Epithelial cell of esophagus (primary cell): Measurements from ENCODE around the gene MAPRE3.

Experiments used
- DNase-seq: peaks from one replicate; pipeline ENCODE4 v3.0.0; 2010; ENCODE audit warnings: low read depth
- H3K4me3 ChIP-seq: 2 replicates; pipeline ENCODE4 v1.5.1; 2011; ENCODE audit warnings: mild to moderate bottlenecking, low read length, control low read depth
- CTCF ChIP-seq: IDR thresholded peaks from 2 replicates; pipeline ENCODE4 v1.5.1; 2011; ENCODE audit warnings: low read depth, mild to moderate bottlenecking, low read length, control low read depth, inconsistent platforms; ENCODE audit not compliant: insufficient read depth; ENCODE audit errors: missing control alignments

Gene MAPRE3

DNA sequence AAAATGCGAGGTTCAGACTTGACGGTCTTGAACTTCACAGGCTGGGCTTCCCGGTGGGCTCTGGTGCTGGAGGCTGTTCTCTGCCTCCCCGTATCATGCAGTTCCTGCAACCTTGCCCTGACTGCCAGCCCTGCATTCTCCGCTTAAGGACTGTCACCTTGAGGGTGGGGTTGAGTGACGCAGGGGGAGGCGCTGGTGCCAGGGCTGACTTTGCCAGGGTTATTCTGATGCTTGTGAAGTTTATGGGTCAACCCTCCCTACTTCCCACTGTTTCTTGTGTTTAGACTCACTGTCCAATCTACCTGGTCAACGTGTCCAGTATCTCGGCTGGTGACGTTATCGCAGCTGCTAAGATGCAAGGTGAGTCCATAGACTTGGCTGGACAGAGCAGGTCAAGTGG lies 37.5 kb upstream of the MAPRE3 start:
- no peak overlapping the region for H3K4me3 ChIP-seq
- no peak for DNase-seq
- TF ChIP-seq CTCF, result no peak

DNA sequence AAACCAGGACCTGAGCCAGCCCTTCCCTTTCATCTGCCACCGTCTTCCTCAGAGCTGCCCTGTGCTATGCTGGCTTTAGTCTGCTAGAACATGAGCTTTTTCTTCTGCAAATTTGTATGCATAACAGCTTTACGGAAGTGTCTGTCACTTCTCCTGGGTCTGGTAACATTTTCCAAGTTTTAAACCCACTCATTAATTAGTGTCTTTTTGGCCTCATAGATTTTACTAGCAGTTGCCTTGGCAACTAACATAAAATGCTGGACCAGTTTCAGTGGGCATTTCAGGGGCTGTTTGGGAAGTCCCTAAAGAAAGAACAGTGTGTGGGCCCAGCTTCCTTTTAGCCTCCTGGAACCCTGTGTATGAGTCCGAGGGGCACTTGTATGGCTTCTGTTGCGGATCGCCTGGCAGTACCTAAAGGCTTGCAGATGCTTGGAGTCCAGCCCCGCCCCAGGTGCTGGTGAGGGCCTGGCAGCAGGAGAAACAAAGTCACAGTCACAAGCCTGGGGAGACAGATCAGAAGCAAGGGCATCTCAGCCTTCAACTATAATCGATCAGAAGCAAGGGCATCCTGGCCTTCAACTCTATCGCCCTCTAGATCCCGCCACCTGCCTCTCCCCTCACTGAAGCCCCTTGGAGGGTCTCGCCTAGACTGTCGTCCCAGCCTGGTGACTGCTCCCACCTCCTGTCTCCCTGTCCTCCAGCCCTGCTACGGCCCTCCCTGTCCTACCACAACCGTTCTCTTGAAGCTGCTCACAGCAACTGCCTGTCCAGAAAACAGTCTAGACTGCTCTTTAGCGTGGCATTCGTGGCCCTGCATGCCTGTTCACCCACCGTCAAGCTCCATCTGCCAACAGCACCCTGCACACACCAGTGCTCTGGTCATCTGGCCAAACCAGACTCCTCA lies 36.8 kb upstream of the MAPRE3 start:
- no peak overlapping the region for H3K4me3 ChIP-seq
- no peak for DNase-seq
- no peak for TF ChIP-seq CTCF

DNA sequence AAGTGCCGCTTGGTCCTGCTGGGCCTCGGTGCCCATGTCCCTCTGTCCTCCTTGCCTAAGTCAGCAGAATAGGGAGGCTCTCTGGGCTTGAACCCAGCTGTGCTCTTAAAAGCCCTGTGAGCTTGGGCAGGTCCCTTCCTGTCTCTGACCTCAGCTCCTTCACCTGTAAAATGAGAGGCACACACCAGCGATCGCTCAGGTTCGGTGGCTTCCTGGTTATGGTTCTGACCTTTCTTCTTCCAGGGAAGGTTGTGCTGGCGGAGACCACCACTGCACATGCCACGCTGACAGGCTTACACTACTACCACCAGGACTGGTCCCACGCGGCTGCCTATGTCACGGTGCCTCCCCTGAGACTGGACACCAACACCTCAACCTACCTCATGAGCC lies 36.1 kb upstream of the MAPRE3 start:
- no peak for TF ChIP-seq CTCF
- DNase-seq, result no peak
- no peak overlapping the region for H3K4me3 ChIP-seq

DNA sequence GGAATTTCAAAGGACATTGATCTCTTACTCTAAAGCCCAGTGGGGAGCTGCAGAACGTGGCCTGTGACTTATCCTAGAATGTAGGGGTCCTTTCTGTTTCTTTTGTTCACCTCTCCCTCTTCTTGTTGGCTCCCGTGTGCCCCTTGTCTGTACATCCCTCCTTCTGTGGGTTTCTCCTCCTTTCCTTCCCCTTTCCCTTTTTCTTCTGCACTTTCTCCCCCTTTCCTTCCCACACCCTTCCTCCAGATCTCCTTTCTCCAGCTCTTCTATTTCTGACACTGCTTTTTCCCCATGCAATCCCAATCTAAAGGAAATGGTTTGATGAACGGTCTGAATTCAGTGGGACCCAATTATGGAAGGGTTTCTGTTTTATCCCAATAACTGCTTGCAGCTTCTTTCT lies 35.5 kb upstream of the MAPRE3 start:
- H3K4me3 ChIP-seq, result no peak overlapping the region
- no peak for DNase-seq
- TF ChIP-seq CTCF, result no peak

DNA sequence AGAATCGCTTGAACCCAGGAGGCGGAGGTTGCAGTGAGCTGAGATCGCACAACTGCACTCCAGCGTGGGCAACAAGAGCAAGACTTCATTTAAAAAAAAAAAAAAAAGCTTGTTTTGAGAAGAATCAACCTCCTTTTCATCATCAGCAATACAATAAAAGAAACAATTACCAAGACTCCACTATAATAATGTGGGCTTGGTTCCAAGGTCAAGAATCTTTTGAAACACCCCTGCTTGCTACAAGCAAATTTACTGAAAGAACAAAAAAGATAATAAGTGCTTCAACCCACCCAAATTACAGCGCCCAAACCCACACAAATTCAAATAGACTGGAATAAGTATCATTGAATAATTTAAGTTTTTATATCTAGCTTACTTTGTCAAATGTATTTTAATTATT lies 33.6 kb upstream of the MAPRE3 start:
- H3K4me3 ChIP-seq, result no peak overlapping the region
- TF ChIP-seq CTCF, result no peak
- no peak for DNase-seq

DNA sequence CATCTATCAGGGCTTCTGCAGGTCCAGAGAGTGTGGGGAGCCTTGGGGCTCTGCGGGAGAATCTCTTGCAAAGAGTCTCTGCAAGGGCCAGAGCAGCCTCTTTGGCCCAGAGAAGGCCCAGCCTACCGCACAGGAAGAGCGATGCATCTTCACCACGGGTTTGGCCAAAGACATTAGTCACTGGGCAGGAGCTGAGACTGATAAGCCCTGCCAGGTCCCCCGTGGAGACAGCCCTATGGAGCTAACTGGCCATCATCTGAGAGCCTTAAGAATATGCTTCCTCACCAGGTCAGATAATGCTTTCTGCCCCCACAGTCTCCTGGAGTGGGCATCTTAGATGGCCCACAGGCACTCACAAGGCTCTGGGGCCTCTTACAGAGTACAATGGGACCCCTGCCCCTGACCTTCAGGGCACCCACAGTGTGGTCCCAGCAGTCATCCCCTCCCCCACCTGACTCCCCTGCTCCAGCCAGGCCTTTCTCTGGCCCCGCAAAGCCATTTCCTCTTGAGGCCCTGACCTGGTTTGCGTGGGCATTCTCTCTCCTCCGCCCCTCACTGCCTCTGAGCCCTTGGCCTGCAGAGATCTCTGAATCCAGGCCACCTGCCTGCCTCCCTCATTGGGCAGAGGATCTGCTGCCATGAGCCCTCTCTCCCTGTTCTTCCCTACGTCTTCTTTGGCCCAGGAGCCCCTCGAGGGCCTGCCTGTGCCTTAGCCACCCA lies 31.9 kb upstream of the MAPRE3 start:
- no peak overlapping the region for H3K4me3 ChIP-seq
- TF ChIP-seq CTCF, result no peak
- DNase-seq, result no peak

GRCh38 chr2:26940001-26940400 lies 30.4 kb upstream of the MAPRE3 start:
- TF ChIP-seq CTCF, result no peak
- no peak for DNase-seq
- no peak overlapping the region for H3K4me3 ChIP-seq
